ENCODE data around the gene OSBPL10.

The OSBPL10 gene

GRCh38 chr3:31977736-31978135 is 3.3 kb downstream of the OSBPL10 start:
- DNase-seq (ENCODE audit: low read depth) = no peak
- H3K4me3 ChIP-seq (ENCODE audit: low read depth, low read length) = no peak overlapping the region

DNA sequence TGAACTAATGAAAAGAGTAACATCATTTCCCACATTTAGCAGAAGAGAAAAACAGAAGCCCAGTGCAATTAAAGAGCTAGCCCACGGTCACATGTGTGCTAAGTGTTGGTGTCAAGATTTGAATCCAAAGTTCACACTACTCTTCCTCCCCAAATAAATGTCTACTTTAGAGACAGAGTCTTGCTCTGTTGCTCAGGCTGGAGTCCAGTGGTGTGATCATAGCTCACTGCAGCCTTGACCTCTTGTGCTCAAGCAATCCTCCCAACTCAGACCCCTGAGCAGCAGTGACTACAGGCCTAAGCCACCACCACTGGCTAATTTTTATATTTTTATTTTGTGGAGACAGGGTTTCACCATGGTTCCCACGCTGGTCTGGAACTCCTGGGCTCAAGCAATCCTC is 4.8 kb downstream of the OSBPL10 start:
- DNase-seq (ENCODE audit: low read depth) = no peak
- no peak overlapping the region for H3K4me3 ChIP-seq (ENCODE audit: low read depth, low read length)
- no peak for TF ChIP-seq CTCF (IDR thresholded peaks at IDR 0.05; ENCODE audit: control insufficient read depth, extremely low read depth, insufficient read depth)

More at GRCh38 chr3:31977736-31978135, 3.3 kb downstream of the OSBPL10 start:
- TF ChIP-seq CTCF (IDR thresholded peaks at IDR 0.05; ENCODE audit: control insufficient read depth, extremely low read depth, insufficient read depth) = no peak

- no peak for TF ChIP-seq CTCF (IDR thresholded peaks at IDR 0.05; ENCODE audit: control insufficient read depth, extremely low read depth, insufficient read depth)
- no peak overlapping the region for H3K4me3 ChIP-seq (ENCODE audit: low read depth, low read length)
- DNase-seq (ENCODE audit: low read depth) = no peak
Observed at GRCh38 chr3:31974964-31975363, 6.1 kb downstream of the OSBPL10 start.

GRCh38 chr3:31974471-31974870 is 6.6 kb downstream of the OSBPL10 start:
- no peak overlapping the region for H3K4me3 ChIP-seq (ENCODE audit: low read depth, low read length)
- no peak for TF ChIP-seq CTCF (IDR thresholded peaks at IDR 0.05; ENCODE audit: control insufficient read depth, extremely low read depth, insufficient read depth)
- no peak for DNase-seq (ENCODE audit: low read depth)

GRCh38 chr3:31973837-31974236 is 7.2 kb downstream of the OSBPL10 start:
- H3K4me3 ChIP-seq (ENCODE audit: low read depth, low read length) = no peak overlapping the region
- no peak for TF ChIP-seq CTCF (IDR thresholded peaks at IDR 0.05; ENCODE audit: control insufficient read depth, extremely low read depth, insufficient read depth)
- DNase-seq (ENCODE audit: low read depth) = no peak

DNA sequence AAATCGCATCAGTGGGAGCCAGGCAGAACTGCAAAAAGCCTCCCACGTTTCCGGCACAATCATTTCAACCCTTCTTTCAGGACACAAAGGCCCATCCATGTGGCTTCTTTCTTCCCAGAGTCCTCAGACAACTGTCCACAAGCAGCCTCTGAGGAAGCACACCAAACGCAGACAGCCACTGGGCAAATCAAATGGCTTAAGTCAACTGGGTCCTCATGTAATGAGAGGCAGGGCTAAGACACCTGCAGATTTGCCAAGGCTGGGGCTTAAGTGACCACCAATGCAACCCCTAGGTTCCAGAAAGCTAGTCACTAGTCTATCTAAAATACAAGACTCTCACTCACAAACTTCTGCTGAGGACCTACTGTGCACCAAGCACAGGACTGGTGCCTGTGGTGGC is 8.0 kb downstream of the OSBPL10 start:
- H3K4me3 ChIP-seq (ENCODE audit: low read depth, low read length) = no peak overlapping the region
- no peak for TF ChIP-seq CTCF (IDR thresholded peaks at IDR 0.05; ENCODE audit: control insufficient read depth, extremely low read depth, insufficient read depth)
- DNase-seq (ENCODE audit: low read depth) = no peak

DNA sequence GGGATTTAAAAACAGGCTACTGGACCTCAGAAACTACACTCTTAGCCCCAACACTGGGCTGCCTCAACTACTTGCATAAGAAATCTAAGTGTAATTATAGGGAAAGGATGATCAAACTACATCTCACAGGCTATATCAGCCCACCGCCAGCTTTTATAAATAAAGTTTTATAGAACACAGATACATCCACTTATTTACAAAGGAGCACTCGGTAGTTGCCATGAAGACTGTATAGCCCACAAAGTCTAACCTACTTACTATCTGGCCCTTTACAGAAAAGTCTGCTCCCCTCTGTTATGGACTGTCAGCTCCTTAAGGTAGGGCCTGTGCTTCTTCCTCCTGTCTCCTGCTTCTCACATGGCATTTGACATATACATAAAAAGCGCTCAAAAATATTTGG is 9.5 kb downstream of the OSBPL10 start:
- H3K4me3 ChIP-seq (ENCODE audit: low read depth, low read length) = no peak overlapping the region
- no peak for TF ChIP-seq CTCF (IDR thresholded peaks at IDR 0.05; ENCODE audit: control insufficient read depth, extremely low read depth, insufficient read depth)
- no peak for DNase-seq (ENCODE audit: low read depth)
